K562 (cell line): ENCODE measurements around the gene SLC25A26.

Experiments used
- CTCF ChIP-seq, 3 experiments: IDR thresholded peaks in 2 of 3; conservative IDR thresholded peaks in 1 of 3; 2 replicates each; pipeline ENCODE4 v1.5.1; 2011 to 2012; ENCODE audit warnings: low read length in 3 of 3, mild to moderate bottlenecking in 3 of 3, control low read depth in 2 of 3, improper control_type of control experiment in 1 of 3, inconsistent platforms in 1 of 3, low read depth in 1 of 3, mixed read lengths in 1 of 3, moderate library complexity in 1 of 3; ENCODE audit not compliant: insufficient read depth in 2 of 3
- GATA2 ChIP-seq: sonication (generic); formaldehyde crosslinking; IDR thresholded peaks from 2 replicates; pipeline ENCODE4 v1.4.0; 2020; ENCODE audit warnings: mild to moderate bottlenecking, missing genetic modification reagents
- KDM2B ChIP-seq: fragments of 250-450 bp; sonication (Bioruptor Pico); IDR thresholded peaks from 2 replicates; pipeline ENCODE4 v1.8.0; 2021; ENCODE audit warnings: mild to moderate bottlenecking, moderate library complexity
- PBX2 ChIP-seq, 2 experiments: IDR thresholded peaks in 1 of 2; conservative IDR thresholded peaks in 1 of 2; 2 replicates each; pipeline ENCODE4 v1.6.1; 2016; ENCODE audit warnings: low read depth in 2 of 2, mild to moderate bottlenecking in 1 of 2, missing compliant biosample characterization in 1 of 2, missing genetic modification characterization in 1 of 2, moderate library complexity in 1 of 2
- POLR2A ChIP-seq: fragments of 450-650 bp; conservative IDR thresholded peaks from 2 replicates; pipeline ENCODE4 v1.6.1; 2016
- RFX5 ChIP-seq: IDR thresholded peaks from 2 replicates; pipeline ENCODE4 v1.6.1; 2011; ENCODE audit warnings: low read depth, mild to moderate bottlenecking, improper control_type of control experiment, low read length
- SMARCC2 ChIP-seq: fragments of 450-650 bp; IDR thresholded peaks from 2 replicates; pipeline ENCODE4 v1.6.1; 2017; ENCODE audit warnings: antibody characterized with exemption, moderate library complexity, mild to moderate bottlenecking, low read depth

GRCh38 chr3:66335671-66336070, 114.9 kb downstream of the SLC25A26 start:
- TF ChIP-seq CTCF (IDR thresholded peaks at IDR 0.05 in 2 of 3, conservative IDR thresholded peaks at IDR 0.05 in 1 of 3; ENCODE audit: insufficient read depth in 2 of 3, low read depth in 1 of 3, low read length in 3 of 3) (no peak), POLR2A (no peak), GATA2 (CRISPR knock-in tag) (no peak), KDM2B (CRISPR knock-in tag) (no peak), PBX2 (CRISPR knock-in tag; IDR thresholded peaks at IDR 0.05; ENCODE audit: low read depth) (no peak), PBX2 (tag; conservative IDR thresholded peaks at IDR 0.05; ENCODE audit: low read depth) (no peak), RFX5 (no peak), SMARCC2 (no peak)
